ENCODE data around the gene CDHR3. TPM values are rescaled to one million over a fixed set of nuclear protein-coding genes. Genes with fewer than 3 reads are reported as not detected.

Gene CDHR3
- total and polyA plus RNA-seq, 2 donors (not counting 3 experiments of a cell fraction or from before 2014, with no cell fraction given): 0.46 to 2.3 TPM

DNA sequence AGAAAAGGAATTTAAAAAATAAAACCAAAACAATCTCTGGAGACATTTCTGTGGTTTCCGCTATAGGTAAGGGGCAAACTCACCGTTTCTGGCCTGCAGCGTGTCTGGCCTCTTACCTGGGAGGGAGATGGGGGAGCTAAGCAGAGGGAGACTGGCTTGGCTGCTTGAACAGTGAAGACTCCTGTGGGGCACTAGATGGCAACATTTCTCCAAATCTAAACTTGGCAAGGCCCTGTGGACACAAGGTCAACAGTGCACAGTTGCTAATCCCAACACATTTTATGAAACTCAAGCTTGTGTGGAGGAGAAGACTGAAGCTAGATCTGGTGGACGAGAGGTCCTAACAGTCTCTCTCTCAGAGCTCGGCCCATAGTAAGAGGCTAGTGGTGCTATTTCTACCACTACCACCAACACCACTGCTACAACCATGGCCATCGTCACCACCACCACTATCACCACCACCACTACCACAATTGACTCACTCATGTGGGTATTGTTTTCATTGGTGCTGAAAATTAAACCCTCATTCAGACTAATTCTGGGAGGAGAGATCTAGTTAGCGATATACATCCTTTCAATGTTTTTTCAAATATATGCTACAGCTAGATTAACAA lies 28.4 kb upstream of the CDHR3 start:
- Histone ChIP-seq H3K9ac (replicated peaks; ENCODE audit: extremely low read depth, insufficient read depth, low read length) (no peak overlapping the region), H3K27ac (ENCODE audit: insufficient read depth, low read depth, low read length) (no peak overlapping the region), H3K79me2 (ENCODE audit: control insufficient read depth, insufficient read depth, low read length) (no peaks in the 10 kb centered on the region), H3K9me3 (replicated peaks; ENCODE audit: control insufficient read depth, insufficient read depth, low read length) (no peaks in the 10 kb centered on the region), H2AFZ (ENCODE audit: low read depth, low read length) (no peak overlapping the region), H3K9me1 (replicated peaks; ENCODE audit: control insufficient read depth, extremely low read depth, insufficient read depth, low read length) (no peaks in the 10 kb centered on the region), H3K36me3 (ENCODE audit: control insufficient read depth in 2 of 2, extremely low read depth in 1 of 2, insufficient read depth in 2 of 2, low read length in 2 of 2) (no peaks in the 10 kb centered on the region), H4K20me1 (replicated peaks; ENCODE audit: control insufficient read depth, extremely low read depth, insufficient read depth, low read length) (no peaks in the 10 kb centered on the region), H3K4me1 (ENCODE audit: control insufficient read depth, extremely low read depth, insufficient read depth, low read length) (no peaks in the 10 kb centered on the region), H3K27me3 (ENCODE audit: control insufficient read depth in 2 of 2, insufficient read depth in 2 of 2, low read length in 2 of 2) (peaks cover 0 to 10% of the 10 kb centered on the region in 2 experiments), H3K4me3 (replicated peaks in 1 of 3; ENCODE audit: insufficient read depth in 1 of 3, low read depth in 1 of 3, low read length in 3 of 3) (no peak overlapping the region), H3K4me2 (ENCODE audit: insufficient read depth, low read length) (no peak overlapping the region)
- no peak for TF ChIP-seq FOS (IDR thresholded peaks at IDR 0.05; ENCODE audit: borderline replicate concordance, insufficient read depth, low read length)
- ChIA-PET POLR2A (no interaction called here), CTCF (interaction anchor here (0.7 to 1.6 kb wide), 7 partner anchors 22 to 219 kb away, joined by 3 to 11 read pairs (median 3); no protein-coding TSS in a partner anchor)
- intact Hi-C loops (cut with micrococcal nuclease): no loop called here
- no peak for FAIRE-seq
- BruUV-seq (replicated peaks): no TSS peak
- DNase-seq (ENCODE audit: low read depth, low spot score): no peak
- dilution Hi-C loops (cut with MboI; ENCODE audit: extremely low pct_ligation_motif_present, low sequenced_read_pairs): no loop called here

DNA sequence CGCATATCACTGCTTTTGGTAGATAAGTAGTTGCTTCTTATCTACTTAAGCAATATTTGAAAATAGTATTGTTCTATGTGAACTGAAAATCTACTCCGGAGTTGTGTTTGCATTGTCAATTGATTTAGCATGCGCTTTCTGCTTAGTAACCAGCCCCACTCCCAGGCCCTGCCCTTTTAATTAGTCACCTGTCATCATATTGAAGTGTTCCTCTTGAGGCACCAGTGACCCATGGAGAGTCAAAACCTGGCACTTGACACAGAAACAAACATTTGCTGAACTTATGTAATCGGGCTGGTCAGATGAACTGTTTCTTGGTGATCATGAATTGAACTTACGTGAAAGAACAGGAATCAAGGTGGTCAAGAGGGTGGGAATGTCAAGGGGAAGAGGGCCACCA lies 27.8 kb upstream of the CDHR3 start:
- ChIA-PET POLR2A (no interaction called here), CTCF (interaction anchor here (1.2 to 1.6 kb wide), 2 partner anchors 107 to 170 kb away, joined by 6 to 11 read pairs; no protein-coding TSS in a partner anchor)
- H4K20me1 ChIP-seq (replicated peaks; ENCODE audit: control insufficient read depth, extremely low read depth, insufficient read depth, low read length): no peaks in the 10 kb centered on the region
- no peaks in the 10 kb centered on the region for H3K9me1 ChIP-seq (replicated peaks; ENCODE audit: control insufficient read depth, extremely low read depth, insufficient read depth, low read length)
- dilution Hi-C loops (cut with MboI; ENCODE audit: extremely low pct_ligation_motif_present, low sequenced_read_pairs): no loop called here
- H3K9ac ChIP-seq (replicated peaks; ENCODE audit: extremely low read depth, insufficient read depth, low read length): no peak overlapping the region
- TF ChIP-seq, protein P1, sequence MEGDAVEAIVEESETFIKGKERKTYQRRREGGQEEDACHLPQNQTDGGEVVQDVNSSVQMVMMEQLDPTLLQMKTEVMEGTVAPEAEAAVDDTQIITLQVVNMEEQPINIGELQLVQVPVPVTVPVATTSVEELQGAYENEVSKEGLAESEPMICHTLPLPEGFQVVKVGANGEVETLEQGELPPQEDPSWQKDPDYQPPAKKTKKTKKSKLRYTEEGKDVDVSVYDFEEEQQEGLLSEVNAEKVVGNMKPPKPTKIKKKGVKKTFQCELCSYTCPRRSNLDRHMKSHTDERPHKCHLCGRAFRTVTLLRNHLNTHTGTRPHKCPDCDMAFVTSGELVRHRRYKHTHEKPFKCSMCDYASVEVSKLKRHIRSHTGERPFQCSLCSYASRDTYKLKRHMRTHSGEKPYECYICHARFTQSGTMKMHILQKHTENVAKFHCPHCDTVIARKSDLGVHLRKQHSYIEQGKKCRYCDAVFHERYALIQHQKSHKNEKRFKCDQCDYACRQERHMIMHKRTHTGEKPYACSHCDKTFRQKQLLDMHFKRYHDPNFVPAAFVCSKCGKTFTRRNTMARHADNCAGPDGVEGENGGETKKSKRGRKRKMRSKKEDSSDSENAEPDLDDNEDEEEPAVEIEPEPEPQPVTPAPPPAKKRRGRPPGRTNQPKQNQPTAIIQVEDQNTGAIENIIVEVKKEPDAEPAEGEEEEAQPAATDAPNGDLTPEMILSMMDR (IDR thresholded peaks at IDR 0.05; ENCODE audit: extremely low read depth in 1 of 2, insufficient read depth in 1 of 2, low read depth in 1 of 2, low read length in 2 of 2): no peak
- TF ChIP-seq, protein P2, sequence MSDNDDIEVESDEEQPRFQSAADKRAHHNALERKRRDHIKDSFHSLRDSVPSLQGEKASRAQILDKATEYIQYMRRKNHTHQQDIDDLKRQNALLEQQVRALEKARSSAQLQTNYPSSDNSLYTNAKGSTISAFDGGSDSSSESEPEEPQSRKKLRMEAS (IDR thresholded peaks at IDR 0.05; ENCODE audit: insufficient read depth, insufficient read length): no peak
- H3K36me3 ChIP-seq (ENCODE audit: control insufficient read depth in 2 of 2, extremely low read depth in 1 of 2, insufficient read depth in 2 of 2, low read length in 2 of 2): no peaks in the 10 kb centered on the region
- H3K27ac ChIP-seq (ENCODE audit: insufficient read depth, low read depth, low read length): no peak overlapping the region
- no peaks in the 10 kb centered on the region for H3K9me3 ChIP-seq (replicated peaks; ENCODE audit: control insufficient read depth, insufficient read depth, low read length)
- no peak overlapping the region for H2AFZ ChIP-seq (ENCODE audit: low read depth, low read length)
- no peak overlapping the region for H3K4me2 ChIP-seq (ENCODE audit: insufficient read depth, low read length)
- H3K4me3 ChIP-seq (replicated peaks in 1 of 3; ENCODE audit: insufficient read depth in 1 of 3, low read depth in 1 of 3, low read length in 3 of 3): no peak overlapping the region
- intact Hi-C loops (cut with micrococcal nuclease): no loop called here
- DNase-seq (ENCODE audit: low read depth, low spot score) (no peak), FAIRE-seq (no peak)
- no TSS peak for BruUV-seq (replicated peaks)
- no peaks in the 10 kb centered on the region for H3K4me1 ChIP-seq (ENCODE audit: control insufficient read depth, extremely low read depth, insufficient read depth, low read length)
- no peaks in the 10 kb centered on the region for H3K79me2 ChIP-seq (ENCODE audit: control insufficient read depth, insufficient read depth, low read length)
- H3K27me3 ChIP-seq (ENCODE audit: control insufficient read depth in 2 of 2, insufficient read depth in 2 of 2, low read length in 2 of 2): peaks cover 0 to 8% of the 10 kb centered on the region in 2 experiments

Measured in endothelial cell of umbilical vein (primary cell).